ENCODE results near the gene LARP4B.
"Not testable (repeated sequence)": the region's sequence is repeated elsewhere in the genome, so short reads cannot be mapped to it uniquely, and the experiment has no call there.

The LARP4B gene

GRCh38 chr10:784403-785088 lies 147.0 kb downstream of the LARP4B start:
- DNase-seq, result no peak

GRCh38 chr10:782751-783648 lies 148.5 kb downstream of the LARP4B start:
- no peak for DNase-seq

DNA sequence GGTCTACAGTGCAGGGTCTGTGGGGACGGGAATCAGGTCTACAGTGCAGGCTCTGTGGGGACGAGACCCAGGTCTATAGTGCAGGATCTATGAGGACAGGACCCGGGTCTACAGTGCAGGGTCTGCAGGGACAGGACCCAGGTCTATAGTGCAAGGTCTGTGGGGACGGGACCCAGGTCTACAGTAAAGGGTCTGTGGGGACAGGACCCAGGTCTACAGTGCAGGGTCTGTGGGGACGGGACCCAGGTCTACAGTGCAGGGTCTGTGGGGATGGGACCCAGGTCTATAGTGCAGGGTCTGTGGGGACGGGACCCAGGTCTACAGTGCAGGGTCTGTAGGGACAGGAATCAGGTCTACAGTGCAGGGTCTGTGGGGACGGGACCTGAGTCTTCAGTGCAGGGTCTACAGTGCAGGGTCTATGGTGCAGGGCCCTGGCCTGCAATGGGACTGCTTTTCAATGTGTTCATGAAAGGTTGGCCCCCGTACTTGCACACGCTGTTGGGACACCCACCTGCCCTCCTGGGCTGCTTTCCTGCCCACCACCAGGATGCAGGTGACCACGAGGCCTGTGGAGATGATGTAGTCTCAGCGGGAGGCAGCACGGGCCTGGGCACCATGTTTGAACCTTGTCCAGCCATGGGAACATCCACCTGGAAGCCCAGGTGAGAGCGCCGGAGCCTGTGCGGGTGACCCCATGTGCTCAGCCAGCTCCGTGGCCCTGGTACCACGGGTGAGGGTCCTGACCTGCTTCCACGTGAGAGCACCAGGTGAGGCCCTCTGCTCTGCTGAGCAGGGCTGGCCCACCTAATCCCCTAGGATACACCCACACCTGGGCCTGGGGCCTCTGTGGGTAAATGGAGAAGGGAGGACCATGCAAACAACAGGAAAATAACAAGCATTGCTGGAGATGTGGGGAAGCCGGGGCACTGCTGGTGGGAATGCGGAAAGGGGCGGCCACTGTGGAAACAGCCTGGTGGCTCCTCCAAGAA lies 150.7 kb downstream of the LARP4B start:
- DNase-seq, result no peak

DNA sequence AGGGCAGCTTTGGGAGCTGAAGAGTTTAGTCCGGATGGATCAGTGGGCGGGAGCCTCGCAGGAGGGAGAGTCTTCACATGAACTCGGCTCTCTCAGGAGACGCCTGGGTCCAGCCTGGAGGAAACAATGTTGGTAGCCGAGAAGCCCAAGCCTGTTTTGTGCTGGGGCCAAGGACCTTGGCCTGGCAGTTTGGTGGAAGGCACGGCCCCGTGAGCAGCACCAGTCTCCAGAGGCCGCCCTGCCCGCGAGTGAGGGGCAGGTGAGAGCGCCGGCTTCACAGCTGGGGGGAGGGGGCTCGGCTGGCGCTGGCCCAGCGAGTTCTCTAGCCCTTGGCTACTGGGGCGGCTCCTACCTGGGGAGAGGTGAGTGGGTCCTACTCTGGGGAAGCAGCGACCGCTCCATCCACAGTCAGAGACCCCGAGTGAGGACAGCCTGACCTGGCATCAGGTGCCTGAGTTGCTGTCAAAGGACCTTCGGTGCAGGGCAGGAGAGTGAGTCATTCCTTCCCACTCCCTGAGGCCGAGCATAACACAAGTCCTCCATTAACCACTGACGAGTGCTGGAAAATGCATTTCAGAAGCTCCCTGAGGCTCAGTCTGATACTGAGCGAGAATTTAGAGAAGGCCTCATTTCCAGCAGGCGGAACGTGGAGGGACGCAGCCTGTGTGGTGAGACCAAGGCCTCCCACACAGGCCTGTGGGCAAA lies 152.7 kb downstream of the LARP4B start:
- DNase-seq, result no peak

GRCh38 chr10:777913-778479 lies 153.5 kb downstream of the LARP4B start:
- no peak for DNase-seq

- no peak for DNase-seq
These were observed 154.7 kb downstream of the LARP4B start for GRCh38 chr10:776772-777171.

DNA sequence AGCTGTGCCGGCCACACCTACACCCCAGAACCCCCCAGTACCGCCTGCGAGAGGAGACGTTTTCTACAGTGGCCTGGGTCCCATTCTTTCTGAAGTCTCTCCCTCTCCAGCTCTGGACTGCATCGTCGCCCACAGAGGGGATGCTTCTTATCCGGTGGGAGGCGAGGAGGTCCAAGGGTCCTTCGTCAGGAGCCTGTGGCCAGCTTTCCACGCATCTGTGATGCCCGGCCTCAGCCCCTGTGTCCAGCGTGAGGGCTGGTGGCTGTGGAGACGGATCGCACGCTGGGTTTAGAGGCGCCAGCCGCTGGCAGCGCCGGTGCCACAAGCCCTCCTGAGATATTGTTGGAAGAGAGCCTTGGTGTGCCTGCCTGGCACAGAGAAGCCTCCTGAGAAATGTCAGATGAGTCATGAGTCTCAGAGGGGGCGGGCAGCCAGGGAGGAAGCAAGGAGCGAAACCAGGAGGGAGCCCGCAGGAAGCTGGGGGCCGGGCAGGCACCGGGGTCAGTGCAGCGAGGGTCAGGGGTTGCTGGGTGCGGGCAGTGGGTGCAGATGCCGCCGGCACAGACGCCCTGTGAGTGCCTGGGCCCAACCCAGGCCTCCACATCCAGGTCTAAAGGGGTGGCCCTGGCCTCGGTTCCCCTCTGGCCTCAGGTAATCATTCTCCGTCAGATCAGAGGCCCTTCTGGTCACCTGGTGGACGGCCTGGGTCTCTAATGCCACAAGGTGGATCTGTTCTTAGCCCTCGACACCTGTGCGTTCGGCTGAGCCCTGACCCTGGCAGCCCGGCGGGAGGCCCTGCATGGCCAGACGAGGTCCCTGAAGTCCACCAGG lies 156.0 kb downstream of the LARP4B start:
- no peak for DNase-seq

DNA sequence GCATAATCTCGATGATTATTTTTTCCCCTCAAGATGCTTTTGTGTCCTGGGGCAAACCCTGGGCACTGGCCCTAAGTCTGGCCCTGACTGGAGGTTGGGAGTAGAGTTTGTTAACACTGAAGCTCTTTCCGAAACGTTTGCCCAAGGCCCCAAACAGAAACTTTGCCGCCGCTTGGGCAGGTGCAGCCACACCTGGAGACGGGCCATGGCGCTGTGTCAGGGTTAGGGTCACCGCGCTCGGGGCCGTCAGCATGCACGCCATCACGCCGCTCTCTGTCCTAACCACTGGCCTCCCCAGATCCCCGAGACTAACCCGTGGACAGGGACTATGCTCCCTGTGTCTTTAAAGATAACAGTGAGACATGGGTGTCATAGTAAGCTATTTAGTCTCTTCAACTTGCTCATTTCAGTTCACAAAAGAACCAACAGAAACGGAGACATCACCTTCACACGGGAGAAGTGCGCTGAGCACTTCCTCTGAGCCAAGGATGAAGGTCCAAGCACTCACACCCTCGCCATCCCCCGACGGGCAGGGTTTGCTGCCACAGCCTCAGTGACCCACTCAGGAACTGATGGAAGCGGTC lies 156.8 kb downstream of the LARP4B start:
- no peak for DNase-seq

GRCh38 chr10:774223-774622 lies 157.3 kb downstream of the LARP4B start:
- DNase-seq, result no peak

DNA sequence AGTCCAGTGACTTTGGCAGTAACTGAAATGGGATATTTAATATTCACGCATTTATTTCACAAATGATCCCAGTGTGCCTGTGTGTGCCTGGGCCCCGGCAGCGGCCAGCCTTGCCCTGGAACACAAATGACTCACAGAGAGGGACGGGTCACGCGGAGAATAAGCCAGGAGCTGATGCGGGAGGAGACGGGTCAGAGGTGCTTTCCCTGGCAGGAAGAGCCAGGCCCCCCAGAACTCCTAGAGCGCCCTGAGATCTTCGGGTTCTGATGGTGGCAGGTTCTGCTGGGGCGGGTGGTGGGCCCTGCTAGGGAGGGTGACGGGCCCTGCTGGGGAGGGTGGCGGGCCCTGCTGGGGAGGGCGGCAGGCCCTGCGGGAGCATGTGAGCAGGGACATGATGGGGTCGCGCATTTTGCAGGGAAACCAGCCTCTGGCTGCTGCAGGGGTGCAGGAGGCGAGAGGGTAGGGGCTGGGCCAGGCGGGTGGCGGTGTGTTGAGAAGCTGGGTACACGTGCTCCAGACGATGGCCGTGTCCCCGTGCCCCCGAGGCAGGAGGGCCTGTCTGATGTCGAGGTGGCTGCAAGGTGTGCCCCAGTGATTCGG lies 157.8 kb downstream of the LARP4B start:
- DNase-seq, result no peak

- DNase-seq, result no peak
These were observed 159.3 kb downstream of the LARP4B start for GRCh38 chr10:772227-772637.

- DNase-seq, result no peak
These were observed 159.9 kb downstream of the LARP4B start for GRCh38 chr10:771647-772046.

GRCh38 chr10:770975-771374 lies 160.5 kb downstream of the LARP4B start:
- DNase-seq, result no peak

GRCh38 chr10:770048-770712 lies 161.3 kb downstream of the LARP4B start:
- DNase-seq, result not testable (repeated sequence)

- DNase-seq, result no peak
These were observed 163.7 kb downstream of the LARP4B start for GRCh38 chr10:767794-768193.

DNA sequence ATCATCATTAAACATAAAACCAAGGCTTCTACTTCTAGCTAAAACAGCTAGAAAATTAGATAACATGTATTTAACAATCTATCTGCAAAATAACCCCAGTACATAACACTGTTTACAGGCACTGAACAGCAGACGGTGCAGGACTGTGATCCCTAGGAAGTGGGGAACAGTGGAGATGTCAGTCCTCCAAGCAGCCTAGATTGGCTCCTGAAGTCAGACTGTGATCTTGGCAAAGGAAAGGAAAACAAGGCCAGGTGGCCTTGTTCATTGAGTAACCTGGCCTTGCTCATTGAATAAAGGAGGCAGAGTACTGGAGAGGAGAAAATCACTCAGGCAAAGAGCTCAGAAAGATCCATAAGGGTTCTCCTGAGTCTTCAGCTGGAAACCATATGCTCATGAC lies 164.3 kb downstream of the LARP4B start:
- no peak for DNase-seq

DNA sequence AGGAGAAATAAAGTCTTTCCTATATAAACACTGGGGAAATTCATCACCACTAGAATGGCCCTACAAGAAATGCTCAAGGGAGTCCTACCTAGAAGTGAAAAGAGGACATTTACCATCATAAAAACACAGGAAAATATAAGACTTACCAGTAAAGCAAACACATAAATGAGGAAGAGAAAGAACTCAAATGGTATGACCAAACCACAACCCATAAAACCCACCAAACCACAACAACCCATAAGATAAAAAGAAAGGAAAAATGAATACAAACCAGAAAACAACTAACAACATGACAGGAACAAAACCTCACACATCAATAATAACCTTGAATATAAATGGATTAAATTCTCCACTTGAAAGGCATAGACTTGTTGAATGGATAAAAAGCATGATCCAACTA lies 170.1 kb downstream of the LARP4B start:
- no peak for DNase-seq

DNA sequence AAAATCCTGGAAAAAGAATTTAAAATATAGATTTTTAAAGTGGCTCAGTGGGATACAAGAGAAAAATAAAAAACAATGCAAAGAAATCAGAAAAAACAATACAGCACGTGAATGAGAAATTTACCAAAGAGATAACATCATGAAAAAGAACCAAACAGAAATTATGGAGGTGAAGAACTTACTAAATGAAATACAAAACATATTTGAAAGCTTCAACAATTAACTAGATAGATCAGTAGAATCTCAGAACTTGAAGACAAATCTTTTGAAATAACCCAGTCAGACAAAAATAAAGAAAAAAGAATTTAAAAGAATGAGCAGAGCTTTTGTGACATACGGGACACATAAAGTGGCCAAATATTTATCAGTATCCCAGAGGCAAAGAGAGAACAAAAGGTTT lies 170.9 kb downstream of the LARP4B start:
- no peak for DNase-seq

DNA sequence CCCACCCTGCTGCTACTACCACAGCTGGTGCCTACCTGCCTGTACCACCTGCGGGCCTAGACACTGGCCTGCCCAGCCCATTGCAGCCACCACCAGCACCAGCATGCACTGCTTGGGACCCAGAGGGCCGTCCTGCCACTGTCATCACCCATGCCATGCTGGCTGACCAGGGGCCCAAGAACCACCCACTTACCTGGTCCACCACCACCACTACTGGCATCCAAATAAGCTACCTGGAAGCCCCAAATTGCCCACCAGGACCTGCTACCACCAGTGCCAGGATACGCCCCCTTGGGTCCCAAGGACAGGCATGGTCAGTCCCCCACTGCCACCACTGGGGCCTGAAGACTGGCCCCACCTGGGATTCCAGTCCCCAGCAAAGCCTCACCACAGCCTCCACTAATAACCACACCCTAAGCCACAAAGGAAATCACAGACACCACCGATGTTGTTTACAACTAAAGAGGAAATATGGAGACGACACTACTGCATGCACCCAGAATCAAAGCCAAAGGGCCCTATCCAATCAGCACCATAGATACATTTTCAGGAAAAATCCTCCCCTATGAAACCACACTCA lies 171.5 kb downstream of the LARP4B start:
- no peak for DNase-seq
